Activated CD4-positive, alpha-beta T cell treated with anti-CD3 and anti-CD28 coated beads, Interleukin-2, Interleukin-4, amounts not matched to agents 100 ng/mL and 50 ng/mL, durations not matched to agents 16 hours and 8 hours (primary cell): ENCODE data around the gene SRSF10.
"Not testable (repeated sequence)": the region's sequence is repeated elsewhere in the genome, so short reads cannot be mapped to it uniquely, and the experiment has no call there.

ENCODE experiments used
- DNase-seq: peaks from one replicate; pipeline ENCODE4 v3.0.0-alpha.2; 2020; ENCODE audit warnings: low spot score

Gene SRSF10

GRCh38 chr1:23997812-23998211 is 17.7 kb upstream of the SRSF10 start:
- no peak for DNase-seq

DNA sequence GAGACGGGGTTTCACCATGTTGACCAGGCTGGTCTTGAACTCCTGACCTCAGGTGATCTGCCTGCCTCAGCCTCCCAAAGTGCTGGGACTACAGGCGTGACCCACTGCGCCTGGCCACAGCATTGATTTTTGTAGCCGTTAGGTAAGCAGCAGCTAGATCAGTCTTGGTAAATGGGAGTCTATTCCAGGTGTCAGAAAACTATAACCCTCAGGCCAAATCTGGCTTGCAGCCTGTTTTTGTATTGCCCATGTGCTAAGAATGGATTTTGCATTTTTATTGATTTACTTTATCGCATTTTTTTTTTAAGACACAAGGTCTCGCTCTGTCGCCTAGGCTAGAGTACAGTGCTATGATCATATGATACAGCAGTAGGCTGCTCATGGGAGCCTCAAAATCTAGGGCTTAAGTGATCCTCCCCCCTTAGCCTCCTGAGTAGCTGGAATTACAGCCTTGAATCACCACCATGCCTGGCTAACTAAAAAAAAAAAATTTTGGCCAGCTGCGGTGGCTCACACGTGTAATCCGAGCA is 16.6 kb upstream of the SRSF10 start:
- no peak for DNase-seq

DNA sequence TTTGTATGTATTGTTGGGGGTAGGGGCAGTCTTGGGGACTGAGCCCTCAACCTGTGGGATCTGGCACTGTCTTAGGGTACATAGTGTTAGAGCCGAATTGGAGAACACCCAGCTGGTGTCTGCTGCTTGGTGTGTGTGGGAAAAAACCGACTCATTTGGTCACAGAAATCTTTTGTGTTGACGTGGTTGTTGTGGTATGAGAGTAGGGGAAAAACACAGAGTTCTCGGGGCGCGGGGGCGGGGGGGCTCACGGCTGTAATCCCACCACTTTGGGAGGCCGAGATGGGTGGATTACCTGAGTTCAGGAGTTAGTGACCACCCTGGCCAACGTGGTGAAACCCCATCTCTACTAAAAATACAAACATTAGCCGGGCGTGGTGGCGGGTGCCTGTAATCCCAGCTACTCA is 15.3 kb upstream of the SRSF10 start:
- no peak for DNase-seq

GRCh38 chr1:23992011-23992410 is 11.9 kb upstream of the SRSF10 start:
- not testable (repeated sequence) for DNase-seq

- DNase-seq = no peak
These were observed 9.1 kb upstream of the SRSF10 start for GRCh38 chr1:23989263-23989662.

DNA sequence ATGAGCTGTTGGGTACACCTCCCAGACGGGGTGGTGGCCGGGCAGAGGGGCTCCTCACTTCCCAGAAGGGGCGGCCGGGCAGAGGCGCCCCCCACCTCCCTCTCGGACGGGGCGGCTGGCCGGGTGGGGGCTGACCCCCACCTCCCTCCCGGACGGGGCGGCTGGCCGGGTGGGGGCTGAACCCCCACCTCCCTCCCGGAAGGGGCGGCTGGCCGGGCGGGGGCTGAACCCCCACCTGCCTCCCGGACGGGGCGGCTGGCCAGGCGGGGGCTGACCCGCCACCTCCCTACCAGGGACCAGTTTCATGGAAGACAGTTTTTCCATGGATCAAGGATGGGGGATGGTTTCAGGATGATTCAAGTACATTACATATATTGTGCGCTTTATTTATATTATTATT is 6.9 kb upstream of the SRSF10 start:
- not testable (repeated sequence) for DNase-seq

DNA sequence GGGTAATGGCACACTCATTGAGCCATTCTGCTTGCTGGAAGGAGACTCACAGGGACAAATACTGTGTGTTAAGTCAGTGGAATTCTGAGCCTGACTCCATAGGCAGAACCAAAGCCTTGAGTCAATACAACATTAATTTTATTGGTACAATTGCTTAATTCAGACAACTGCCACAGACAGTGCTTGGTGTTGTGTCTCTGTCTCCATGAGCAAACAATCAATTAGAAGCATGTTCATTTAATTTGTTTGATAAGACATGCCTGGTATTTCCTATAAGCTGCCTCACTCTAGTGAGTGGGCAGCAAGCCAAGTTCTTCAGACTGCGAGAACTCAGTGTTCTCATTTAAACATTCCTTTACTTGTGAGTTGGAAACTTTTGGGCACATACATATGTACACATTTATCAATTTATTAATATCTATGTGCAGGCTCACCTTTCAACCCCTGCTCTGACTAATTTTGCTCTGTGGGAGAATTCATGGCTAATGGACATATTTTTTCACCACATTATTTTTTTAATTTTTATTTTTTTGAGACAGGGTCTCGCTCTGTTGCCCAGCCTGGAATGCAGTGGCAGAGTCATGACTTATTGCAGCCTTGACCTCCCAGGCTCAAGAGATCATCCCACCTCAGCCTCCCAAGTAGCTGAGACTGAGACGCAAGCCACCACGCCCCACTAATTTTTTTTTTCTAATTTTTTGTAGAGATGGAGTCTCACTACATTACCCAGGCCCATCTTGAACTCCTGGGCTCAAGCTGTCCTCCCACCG is 4.5 kb upstream of the SRSF10 start:
- no peak for DNase-seq

DNA sequence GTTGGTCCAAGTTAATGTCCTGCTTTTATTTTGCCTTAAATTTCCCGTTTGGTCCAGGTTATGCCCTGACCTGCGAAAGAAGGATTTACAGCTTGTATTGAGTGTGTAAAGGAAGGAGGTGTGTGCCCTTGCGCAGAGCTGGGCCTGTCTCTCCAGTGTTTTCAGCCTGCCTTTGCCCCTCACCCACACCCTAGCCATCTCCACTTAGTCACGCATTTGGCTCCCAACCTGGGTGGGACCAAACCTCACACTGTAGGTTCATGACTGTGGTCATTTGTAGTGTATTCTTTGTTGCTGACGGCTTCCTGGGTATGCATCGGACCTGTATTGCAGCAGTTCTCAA is 572 bp upstream of the SRSF10 start:
- no peak for DNase-seq

DNA sequence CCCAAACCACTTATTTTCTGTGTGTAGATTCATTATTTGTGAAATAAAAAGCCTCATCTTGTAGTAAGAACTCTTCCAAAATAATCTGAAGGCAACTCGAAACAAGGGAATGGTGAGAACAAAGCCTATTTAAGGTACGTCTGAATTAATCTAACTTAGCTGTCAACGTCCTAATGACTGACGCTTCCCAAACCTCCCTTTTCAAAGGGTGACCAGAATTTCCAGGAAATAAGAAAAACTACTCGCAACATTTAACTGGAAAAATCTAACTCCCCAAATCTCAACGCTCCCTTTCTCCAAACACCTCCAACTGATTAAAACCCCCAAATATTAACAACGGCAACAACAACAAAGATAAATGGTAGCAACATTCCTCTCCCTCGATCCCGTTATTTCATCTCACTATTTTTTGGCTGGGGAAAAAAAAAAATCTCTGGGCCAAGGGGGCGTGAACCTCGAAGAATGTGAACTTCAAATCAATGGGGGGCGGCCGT is 693 bp downstream of the SRSF10 start:
- DNase-seq = no peak

DNA sequence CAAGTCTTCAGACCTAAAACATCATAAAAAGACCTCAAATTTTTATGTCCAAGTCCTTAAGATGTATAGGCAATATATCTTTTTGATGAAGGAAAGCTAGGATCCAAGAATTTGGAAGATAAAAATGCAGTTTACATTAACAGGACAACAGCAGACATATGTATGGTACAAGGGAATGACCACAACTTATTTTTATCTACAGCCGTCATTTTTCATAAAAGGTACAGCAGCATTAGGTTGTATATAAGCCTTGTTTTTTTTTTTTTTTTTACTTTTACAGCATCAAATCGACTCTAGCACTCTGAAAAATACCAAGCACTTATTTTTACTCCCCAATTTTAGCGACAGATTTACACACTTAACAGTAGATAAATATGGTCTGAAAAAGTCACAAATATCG is 1.3 kb downstream of the SRSF10 start:
- DNase-seq = no peak

DNA sequence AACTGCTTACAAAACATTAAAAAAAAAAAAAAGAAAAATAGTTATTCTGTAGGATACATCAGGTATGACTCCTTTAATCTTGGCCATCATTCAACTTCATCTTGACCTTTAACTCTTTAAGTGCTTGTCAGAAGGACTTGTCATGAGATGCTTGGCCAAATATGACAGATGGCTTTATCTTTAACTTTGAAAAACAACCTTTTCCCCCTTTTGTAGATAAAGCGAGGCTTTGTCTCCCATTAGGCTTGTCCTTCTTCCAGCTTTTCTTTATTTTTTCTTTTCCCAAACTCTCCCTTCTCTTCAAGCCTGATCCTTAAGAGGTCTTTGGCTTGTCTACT is 2.3 kb downstream of the SRSF10 start:
- no peak for DNase-seq

DNA sequence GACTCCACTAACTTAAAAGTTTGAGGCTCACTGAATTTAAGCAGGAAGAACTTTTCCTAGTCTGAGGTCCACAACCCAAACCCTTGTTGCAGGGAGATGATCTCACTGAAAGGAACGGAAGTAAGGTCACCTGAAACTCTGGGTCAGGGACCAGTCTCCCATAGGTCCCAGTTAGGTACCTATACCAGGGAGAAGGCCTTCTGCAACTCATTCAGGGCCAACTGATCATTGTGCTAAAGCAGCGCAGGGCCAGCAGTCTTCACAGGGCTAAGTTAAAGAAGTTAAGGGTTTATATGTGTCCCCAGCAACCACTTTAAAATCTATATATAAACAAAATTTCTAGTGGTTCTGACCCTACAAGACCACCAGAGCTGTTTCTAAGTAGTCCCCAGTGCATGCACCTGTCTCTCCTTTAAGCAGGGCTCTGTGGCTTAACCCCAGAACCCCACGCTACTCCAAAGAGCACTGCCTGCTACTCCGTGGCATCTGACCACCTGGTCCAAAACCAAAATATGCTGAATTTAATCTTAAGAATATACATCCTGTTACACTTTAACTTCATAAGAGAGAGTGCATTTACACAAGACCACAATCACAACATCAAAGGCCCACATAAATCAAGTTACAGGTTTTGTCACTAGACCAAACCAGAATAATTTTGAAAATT is 2.8 kb downstream of the SRSF10 start:
- no peak for DNase-seq

DNA sequence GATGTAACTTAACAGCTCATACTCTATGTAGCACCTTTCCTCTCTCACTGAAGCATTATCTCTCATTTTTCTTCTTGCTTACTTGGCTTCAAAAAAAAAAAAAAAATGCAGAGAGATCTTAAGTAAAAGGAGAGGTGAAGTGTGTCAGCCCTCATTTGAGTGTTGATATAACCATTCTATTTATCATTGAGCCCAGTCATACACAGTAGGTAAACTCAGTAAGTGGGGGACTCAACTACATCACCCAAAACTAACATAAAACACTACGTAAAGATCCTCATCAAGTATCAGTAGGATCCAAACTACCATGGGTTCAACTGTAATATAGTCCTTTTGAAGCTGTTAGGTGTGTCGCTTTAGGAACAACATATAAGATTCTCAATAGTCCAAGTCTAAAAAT is 12.3 kb downstream of the SRSF10 start:
- DNase-seq = no peak

DNA sequence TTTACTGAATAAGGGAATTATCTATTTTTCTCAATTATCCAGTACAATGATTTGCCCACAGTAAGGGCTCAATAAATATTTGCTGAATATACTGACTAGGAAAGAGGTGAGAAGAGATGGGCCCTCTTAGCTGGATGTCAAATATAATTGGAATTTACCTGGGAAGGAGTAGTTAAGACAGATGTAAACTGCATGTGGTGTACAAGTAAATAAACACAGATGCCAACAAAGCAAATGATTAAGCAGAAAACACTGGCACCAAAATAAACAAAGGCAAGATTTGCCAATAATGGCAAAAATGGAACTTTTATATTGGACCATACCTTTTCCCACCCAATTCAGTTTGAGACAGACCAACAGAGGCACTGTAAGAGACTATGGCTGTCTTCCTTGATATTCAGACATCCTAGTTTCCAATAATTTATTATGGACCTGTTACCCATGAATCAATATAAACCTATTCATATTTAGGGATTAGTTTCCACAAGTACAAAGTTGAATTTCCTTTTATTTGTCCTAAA is 13.1 kb downstream of the SRSF10 start:
- DNase-seq = no peak

- no peak for DNase-seq
These were observed 15.1 kb downstream of the SRSF10 start for GRCh38 chr1:23964790-23965740.

DNA sequence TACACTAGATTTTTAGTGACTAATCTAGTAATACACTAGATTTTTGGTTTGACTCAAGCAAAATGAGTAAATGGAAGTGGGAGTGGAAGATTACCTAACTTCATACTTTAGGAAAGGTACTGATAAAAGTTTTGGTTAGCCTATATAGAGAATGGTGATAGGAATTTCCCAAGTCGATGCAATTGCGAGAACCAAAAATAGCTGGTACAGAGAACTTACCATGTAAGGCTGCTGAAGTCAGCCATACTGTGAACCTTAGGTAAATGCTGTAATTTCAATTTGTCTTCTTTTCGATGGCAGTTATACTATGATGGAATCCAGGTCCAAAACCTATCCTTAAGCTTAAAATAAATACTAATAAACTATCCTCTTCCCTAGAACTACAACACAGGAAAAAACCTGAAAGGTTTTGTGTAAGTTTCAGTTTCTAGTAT is 15.9 kb downstream of the SRSF10 start:
- DNase-seq = no peak

- no peak for DNase-seq
These were observed 16.4 kb downstream of the SRSF10 start for GRCh38 chr1:23963617-23964234.

DNA sequence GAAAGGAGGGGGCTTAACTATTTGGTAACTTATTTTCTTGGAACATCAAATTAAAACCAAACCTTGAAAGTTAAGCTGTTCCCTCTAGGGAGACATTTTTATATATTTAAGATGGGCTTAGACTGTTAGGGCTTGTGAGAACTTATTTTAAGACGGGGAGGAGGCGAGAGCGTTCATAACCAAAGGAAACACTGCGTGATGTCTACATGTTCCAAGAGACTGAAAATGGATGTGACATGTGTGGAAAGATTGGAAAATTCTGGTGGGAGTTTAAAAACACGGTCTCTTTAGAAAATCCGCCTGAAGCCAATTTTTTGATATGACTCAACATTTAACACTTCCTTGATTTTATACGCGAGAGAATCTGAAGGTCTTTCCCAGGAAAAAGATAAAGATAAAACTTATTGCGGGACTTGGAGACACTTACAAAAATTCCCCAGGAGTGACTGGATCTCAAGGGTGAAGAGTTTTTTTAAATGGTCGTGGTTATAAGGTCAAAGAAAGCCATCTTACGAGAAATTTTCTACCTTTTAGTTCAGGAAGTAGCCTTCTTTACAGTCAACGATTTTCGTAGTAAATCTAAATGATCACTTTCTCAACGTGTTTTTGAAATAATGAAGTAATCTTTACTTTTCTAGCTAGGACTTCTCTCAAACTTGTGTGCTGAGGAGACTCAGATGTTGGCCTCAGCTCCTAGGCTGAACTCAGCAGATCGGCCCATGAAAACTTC is 19.7 kb downstream of the SRSF10 start:
- DNase-seq = no peak

DNA sequence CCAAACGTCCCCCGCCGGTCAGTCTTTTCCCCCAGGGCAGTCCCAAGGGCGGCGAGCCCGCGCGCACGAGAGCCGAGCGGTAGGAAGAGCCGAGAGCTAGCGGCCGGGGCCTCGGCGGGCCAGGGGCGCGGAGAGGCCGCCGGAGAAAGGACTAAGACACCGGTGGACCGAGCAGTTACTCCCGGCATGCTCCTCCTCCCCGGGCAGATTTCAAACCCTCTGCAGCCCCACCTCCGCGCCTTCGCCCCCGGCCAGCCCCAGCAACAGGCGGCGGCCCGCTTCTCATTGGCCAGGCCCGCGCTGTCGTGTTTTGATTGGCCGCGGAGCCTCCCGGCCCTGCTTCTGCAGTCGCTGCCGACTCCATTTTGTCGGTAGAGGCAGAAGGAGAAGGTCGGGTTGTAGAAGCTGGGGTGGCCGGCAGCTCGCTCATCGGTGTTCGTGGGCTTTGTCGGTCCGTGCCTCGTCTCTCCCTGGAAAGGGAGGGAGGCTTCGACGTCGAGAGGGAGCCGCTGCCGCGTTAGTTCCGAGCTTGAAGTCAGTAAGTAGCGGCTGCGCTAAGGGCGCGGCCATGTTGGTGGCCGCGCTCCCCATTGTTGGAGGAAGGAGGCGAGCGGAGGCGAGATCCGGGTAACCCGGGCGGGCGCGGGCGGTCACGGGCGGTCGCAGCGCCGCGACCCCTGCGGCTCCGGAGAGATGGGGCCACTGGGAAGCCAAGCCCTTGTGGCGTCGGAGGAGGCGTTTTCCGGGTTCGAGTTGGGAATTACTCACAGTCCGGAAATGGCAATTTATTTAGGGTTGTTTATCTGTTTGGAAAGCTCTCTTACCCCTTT is 20.5 kb downstream of the SRSF10 start, which contains the start of gene PNRC2:
PNRC2 (plus strand) TSS at position 368 of the 830 bp plus-strand sequence. CDS start 1,630 bp downstream, outside the sequence.
- peak; percentile 98 for DNase-seq
